ENCODE measurements around the gene BROX. TPM values are rescaled to one million over a fixed set of nuclear protein-coding genes. Genes with fewer than 3 reads are reported as not detected.
A peak's percentile ranks its signal among the peaks of the same experiment; 100 is the strongest.
"Not testable (repeated sequence)": the region's sequence is repeated elsewhere in the genome, so short reads cannot be mapped to it uniquely, and the experiment has no call there.

The BROX gene
- total RNA-seq = 50.2 TPM
- long read RNA-seq, full-length matches to known transcripts = 11 of 43 reads
- long read RNA-seq, partial matches to known transcripts = 7 of 43 reads
- long read RNA-seq, other reads (novel, unspliced or antisense) = 25 of 43 reads

- TF ChIP-seq CTCF (IDR thresholded peaks at IDR 0.05) = no peak
- intact Hi-C loops (cut with DNase I) = no loop called here
- DNase-seq (peak; percentile 96), ATAC-seq (peak; percentile 96 to 97)
- Histone ChIP-seq H3K9me3 (no peaks in the 10 kb centered on the region), H3K27me3 (ENCODE audit: low read depth) (no peaks in the 10 kb centered on the region), H3K27ac (peak within 1 kb of the TSS; percentile 99), H3K36me3 (peaks cover 28% of the 10 kb centered on the region), H3K4me1 (peaks cover 41% of the 10 kb centered on the region), H3K4me3 (peak within 1 kb of the TSS; percentile 96)
These were observed at the start of gene BROX, which contains the start of gene AIDA for GRCh38 chr1:222712253-222713090. BROX (plus strand) TSS chr1:222712564; CDS start chr1:222715700, 3,136 bp downstream. AIDA (minus strand) TSS chr1:222712491; CDS start chr1:222712317, 174 bp downstream.

- Histone ChIP-seq H3K36me3 (peaks cover 96% of the 10 kb centered on the region), H3K4me3 (no peak overlapping the region), H3K9me3 (no peaks in the 10 kb centered on the region), H3K27me3 (ENCODE audit: low read depth) (no peaks in the 10 kb centered on the region), H3K4me1 (no peaks in the 10 kb centered on the region), H3K27ac (no peak overlapping the region)
- intact Hi-C loops (cut with DNase I) = no loop called here
- ATAC-seq (no peak), DNase-seq (no peak)
- no peak for TF ChIP-seq CTCF (IDR thresholded peaks at IDR 0.05)
These were observed 48.9 kb upstream of the BROX start for GRCh38 chr1:222663431-222663934.

- Histone ChIP-seq H3K4me3 (no peak overlapping the region), H3K27ac (no peak overlapping the region), H3K4me1 (no peaks in the 10 kb centered on the region), H3K27me3 (ENCODE audit: low read depth) (no peaks in the 10 kb centered on the region), H3K9me3 (no peaks in the 10 kb centered on the region), H3K36me3 (peaks cover 83% of the 10 kb centered on the region)
- no peak for TF ChIP-seq CTCF (IDR thresholded peaks at IDR 0.05)
- intact Hi-C loops (cut with DNase I) = no loop called here
- ATAC-seq (no peak), DNase-seq (no peak)
These were observed 46.4 kb upstream of the BROX start for GRCh38 chr1:222665964-222666363.

- H3K4me1 ChIP-seq; H3K4me3 ChIP-seq; intact Hi-C loops (cut with DNase I); H3K27me3 ChIP-seq (ENCODE audit: low read depth); H3K27ac ChIP-seq; DNase-seq; H3K9me3 ChIP-seq; ATAC-seq: not testable (repeated sequence)
- H3K36me3 ChIP-seq = peaks cover 83% of the 10 kb centered on the region
These were observed 44.2 kb upstream of the BROX start for GRCh38 chr1:222668184-222668583.

GRCh38 chr1:222669107-222669506, 43.3 kb upstream of the BROX start:
- H3K27me3 ChIP-seq (ENCODE audit: low read depth); H3K9me3 ChIP-seq; H3K27ac ChIP-seq; H3K4me1 ChIP-seq; ATAC-seq; intact Hi-C loops (cut with DNase I); DNase-seq; H3K4me3 ChIP-seq: not testable (repeated sequence)
- peaks cover 83% of the 10 kb centered on the region for H3K36me3 ChIP-seq

GRCh38 chr1:222670110-222670509, 42.3 kb upstream of the BROX start:
- Histone ChIP-seq H3K36me3 (peaks cover 83% of the 10 kb centered on the region), H3K9me3 (no peaks in the 10 kb centered on the region), H3K4me3 (no peak overlapping the region), H3K27ac (no peak overlapping the region), H3K4me1 (no peaks in the 10 kb centered on the region), H3K27me3 (ENCODE audit: low read depth) (no peaks in the 10 kb centered on the region)
- ATAC-seq = no peak
- no peak for TF ChIP-seq CTCF (IDR thresholded peaks at IDR 0.05)
- intact Hi-C loops (cut with DNase I) = no loop called here
- DNase-seq = no peak

Data from lower lobe of right lung (tissue), 2 donors.